ENCODE measurements around the gene KRTAP4-7.
"Not testable (repeated sequence)": the region's sequence is repeated elsewhere in the genome, so short reads cannot be mapped to it uniquely, and the experiment has no call there.

KRTAP4-7 gene

DNA sequence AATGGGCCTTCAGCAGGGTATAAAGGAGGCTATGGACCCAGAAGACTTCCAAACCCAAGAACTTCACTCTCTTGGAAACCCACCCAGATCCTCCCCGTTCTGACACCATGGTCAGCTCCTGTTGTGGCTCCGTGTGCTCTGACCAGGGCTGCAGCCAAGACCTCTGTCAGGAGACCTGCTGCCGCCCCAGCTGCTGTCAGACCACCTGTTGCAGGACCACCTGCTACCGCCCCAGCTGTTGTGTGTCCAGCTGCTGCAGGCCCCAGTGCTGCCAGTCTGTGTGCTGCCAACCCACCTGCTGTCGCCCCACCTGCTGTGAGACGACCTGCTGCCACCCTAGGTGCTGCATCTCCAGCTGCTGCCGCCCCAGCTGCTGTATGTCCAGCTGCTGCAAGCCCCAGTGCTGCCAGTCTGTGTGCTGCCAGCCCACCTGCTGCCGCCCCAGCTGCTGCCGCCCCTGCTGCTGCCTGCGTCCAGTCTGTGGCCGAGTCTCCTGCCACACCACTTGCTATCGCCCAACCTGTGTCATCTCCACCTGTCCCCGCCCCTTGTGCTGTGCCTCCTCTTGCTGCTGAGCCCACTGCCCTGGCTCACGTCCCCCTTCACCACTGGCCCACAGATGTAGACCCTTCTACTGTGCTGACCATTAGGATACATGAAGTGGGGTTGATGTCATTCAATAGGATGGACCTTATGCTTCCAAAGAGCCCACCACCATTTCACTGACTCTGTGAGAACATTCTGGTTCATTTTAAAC is at the start of gene KRTAP4-7:
TSS of gene KRTAP4-7 (plus strand) at position 51 of the 757 bp plus-strand sequence. CDS start at position 108, 57 bp downstream.
- H3K4me3 ChIP-seq (ENCODE audit: low read depth, low read length); DNase-seq (ENCODE audit: low read depth): not testable (repeated sequence)

DNA sequence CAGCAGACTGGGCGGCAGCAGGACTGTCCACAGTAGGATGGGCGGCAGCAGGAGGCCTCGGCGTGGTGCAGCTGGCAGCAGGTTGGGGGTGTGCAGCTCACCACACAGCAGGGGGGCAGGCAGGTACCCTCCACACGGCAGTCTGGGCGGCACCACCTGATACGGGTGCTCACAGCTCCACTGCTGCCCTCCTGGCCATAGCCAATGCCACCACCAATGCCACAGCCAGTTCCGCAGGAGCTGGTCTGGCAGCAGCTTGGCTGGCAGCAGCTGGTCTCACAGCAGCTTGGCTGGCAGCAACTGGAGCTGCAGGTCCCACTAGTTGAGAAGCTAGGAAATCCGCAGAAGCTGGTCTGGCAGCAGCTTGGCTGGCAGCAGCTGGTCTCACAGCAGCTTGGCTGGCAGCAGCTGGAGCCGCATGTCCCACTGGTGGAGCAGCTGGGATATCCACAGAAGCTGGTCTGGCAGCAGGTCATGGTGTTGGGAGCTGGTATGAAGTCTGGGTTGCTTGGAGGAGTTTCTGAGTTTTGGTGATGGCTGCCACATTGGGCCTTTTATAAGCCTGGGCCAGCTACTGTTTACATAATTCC is 49.5 kb upstream of the KRTAP4-7 start, which contains the start of gene KRTAP1-3:
TSS of gene KRTAP1-3 (minus strand) at position 529 of the 590 bp plus-strand sequence. CDS start at position 476, 53 bp downstream.
- not testable (repeated sequence) for DNase-seq (ENCODE audit: low read depth)

DNA sequence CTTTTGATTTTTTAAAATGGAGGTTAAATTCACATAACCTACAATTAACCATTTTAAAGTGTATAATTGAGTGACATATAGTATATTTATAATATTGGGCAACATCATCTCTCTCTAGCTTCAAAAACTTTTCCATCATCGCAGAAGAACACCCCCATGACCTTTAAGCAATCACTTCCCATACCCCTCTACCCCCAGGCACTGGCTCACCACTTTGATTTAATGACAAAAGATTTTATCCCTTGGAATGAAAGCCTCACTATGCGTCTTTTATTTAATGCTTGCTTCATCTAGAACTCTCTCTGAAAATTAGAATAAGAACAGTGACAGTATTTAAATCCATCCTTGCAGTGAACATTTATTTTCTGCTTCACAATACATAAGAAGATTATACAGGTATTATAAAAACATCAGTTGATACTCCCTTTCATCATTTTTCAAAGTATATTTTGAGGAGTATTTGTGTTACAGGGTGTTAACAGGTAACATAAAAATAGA is 46.0 kb upstream of the KRTAP4-7 start:
- DNase-seq (ENCODE audit: low read depth): no peak
- TF ChIP-seq POLR2A (IDR thresholded peaks at IDR 0.05; ENCODE audit: extremely low read depth, insufficient read length): no peak
- TF ChIP-seq, protein P1, sequence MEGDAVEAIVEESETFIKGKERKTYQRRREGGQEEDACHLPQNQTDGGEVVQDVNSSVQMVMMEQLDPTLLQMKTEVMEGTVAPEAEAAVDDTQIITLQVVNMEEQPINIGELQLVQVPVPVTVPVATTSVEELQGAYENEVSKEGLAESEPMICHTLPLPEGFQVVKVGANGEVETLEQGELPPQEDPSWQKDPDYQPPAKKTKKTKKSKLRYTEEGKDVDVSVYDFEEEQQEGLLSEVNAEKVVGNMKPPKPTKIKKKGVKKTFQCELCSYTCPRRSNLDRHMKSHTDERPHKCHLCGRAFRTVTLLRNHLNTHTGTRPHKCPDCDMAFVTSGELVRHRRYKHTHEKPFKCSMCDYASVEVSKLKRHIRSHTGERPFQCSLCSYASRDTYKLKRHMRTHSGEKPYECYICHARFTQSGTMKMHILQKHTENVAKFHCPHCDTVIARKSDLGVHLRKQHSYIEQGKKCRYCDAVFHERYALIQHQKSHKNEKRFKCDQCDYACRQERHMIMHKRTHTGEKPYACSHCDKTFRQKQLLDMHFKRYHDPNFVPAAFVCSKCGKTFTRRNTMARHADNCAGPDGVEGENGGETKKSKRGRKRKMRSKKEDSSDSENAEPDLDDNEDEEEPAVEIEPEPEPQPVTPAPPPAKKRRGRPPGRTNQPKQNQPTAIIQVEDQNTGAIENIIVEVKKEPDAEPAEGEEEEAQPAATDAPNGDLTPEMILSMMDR (IDR thresholded peaks at IDR 0.05; ENCODE audit: low read depth, low read length): no peak
- no peak overlapping the region for H3K4me3 ChIP-seq (ENCODE audit: low read depth, low read length)

More for the DNA sequence above, 49.5 kb upstream of the KRTAP4-7 start, which contains the start of gene KRTAP1-3:
- not testable (repeated sequence) for H3K4me3 ChIP-seq (ENCODE audit: low read depth, low read length)

DNA sequence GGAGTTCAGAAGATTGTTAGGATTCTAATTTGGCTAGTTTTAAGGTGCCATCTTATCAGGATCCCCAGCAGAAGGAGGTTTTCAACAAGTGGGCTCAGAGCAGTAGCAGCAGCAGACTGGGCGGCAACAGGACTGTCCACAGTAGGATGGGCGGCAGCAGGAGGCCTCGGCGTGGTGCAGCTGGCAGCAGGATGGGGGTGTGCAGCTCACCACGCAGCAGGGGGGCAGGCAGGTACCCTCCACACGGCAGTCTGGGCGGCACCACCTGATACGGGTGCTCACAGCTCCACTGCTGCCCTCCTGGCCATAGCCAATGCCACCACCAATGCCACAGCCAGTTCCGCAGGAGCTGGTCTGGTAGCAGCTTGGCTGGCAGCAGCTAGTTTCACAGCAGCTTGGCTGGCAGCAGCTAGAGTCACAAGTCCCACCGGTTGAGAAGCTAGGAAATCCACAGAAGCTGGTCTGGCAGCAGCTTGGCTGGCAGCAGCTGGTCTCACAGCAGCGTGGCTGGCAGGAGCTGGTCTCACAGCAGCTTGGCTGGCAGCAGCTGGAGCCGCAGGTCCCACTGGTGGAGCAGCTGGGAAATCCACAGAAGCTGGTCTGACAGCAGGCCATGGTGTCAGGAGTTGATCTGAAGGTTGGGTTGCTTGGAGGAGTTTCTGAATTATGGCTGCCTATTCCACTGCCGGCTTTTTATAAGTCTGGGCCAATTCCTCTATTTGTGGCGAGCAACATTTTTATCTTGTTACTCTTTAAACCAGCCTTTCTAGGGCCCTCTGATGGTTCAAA is 43.0 kb upstream of the KRTAP4-7 start, which contains the start of gene KRTAP1-1:
TSS of gene KRTAP1-1 (minus strand) at position 668 of the 789 bp plus-strand sequence. CDS start at position 615, 53 bp downstream.
- H3K4me3 ChIP-seq (ENCODE audit: low read depth, low read length): not testable (repeated sequence)

DNA sequence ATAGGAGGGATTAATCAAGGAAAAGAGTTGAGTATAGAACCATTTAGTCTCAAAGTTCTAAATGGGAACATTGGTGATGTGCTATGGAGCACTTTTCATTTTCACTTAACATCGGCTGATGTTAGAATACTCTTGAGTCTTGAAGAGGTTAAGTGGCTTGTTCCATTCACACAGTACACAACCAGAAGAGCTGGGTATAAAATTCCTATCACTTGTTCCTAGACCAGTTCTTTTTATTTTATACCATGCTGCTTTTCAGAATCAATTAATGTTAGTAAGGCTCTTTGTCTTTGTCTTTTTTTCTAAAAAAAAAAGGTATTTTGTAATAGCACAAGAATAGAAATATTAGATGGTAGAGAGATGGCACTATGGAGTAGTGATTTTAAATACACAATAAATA is 41.0 kb upstream of the KRTAP4-7 start:
- TF ChIP-seq POLR2A (IDR thresholded peaks at IDR 0.05; ENCODE audit: extremely low read depth, insufficient read length) (no peak), MYC (IDR thresholded peaks at IDR 0.05; ENCODE audit: low read depth, low read length) (no peak)
- TF ChIP-seq, protein P2, sequence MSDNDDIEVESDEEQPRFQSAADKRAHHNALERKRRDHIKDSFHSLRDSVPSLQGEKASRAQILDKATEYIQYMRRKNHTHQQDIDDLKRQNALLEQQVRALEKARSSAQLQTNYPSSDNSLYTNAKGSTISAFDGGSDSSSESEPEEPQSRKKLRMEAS (IDR thresholded peaks at IDR 0.05; ENCODE audit: low read depth, low read length): no peak
- TF ChIP-seq, protein P1 (IDR thresholded peaks at IDR 0.05; ENCODE audit: low read depth, low read length): no peak
- no peak overlapping the region for H3K4me3 ChIP-seq (ENCODE audit: low read depth, low read length)
- no peak for DNase-seq (ENCODE audit: low read depth)

More for the DNA sequence above, 43.0 kb upstream of the KRTAP4-7 start, which contains the start of gene KRTAP1-1:
- not testable (repeated sequence) for DNase-seq (ENCODE audit: low read depth)

DNA sequence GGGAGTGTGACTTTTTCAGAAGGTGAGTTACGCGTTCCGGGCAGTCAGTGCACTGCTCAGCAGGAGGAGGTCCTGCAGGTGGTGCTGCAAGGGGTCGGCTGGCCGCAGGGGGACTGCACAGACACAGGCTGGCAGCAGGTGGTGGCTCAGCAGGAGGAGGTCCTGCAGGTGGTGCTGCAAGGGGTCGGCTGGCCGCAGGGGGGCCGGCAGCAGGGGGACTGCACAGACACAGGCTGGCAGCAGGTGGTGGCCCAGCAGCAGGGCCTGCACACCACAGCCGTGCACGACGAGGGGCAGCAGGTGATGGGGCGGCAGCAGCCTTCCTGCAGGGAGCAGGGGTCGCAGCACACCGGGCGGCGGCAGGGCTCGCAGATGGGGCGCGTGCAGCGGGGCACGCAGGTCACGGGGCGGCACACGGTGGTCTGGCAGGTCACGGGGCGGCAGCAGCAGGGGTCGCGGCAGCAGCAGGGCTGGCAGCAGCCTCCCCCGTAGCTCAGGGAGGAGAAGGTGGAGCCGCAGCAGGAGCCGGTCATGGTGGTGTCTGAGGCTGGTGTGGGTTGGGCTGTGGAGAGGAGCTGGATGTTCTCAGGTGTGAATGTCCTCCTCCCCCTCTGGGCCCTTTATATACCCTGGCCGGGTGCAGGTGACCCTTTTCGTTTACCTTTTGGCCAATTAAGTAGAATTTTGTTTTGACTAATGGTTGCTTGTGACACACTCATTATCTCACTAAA is 37.0 kb upstream of the KRTAP4-7 start, which contains the start of gene KRTAP2-1:
TSS of gene KRTAP2-1 (minus strand) at position 582 of the 731 bp plus-strand sequence. CDS start at position 533, 49 bp downstream.
- not testable (repeated sequence) for DNase-seq (ENCODE audit: low read depth); H3K4me3 ChIP-seq (ENCODE audit: low read depth, low read length)

DNA sequence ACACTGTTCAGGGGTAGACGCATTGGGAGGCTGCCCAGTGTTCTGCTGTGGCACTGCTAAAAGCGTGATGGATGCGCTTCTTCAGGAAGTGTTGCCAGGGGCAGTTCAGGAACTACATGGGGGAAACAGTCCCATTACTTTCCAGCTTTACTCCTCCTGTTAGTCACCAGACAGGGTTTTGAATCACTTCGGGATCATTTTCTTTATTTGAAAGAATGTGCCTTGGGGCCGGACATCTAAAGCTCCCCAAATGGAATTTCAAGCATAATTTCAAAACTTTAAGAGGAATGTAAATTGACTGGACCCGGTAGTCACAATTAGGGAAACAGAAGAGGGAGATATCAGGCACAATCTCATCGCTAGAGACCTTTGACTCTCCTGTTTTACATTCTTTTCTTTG is 35.5 kb upstream of the KRTAP4-7 start:
- TF ChIP-seq POLR2A (IDR thresholded peaks at IDR 0.05; ENCODE audit: extremely low read depth, insufficient read length): no peak
- TF ChIP-seq, protein P2 (IDR thresholded peaks at IDR 0.05; ENCODE audit: low read depth, low read length): no peak
- no peak for TF ChIP-seq MYC (IDR thresholded peaks at IDR 0.05; ENCODE audit: low read depth, low read length)
- TF ChIP-seq, protein P1 (IDR thresholded peaks at IDR 0.05; ENCODE audit: low read depth, low read length): no peak

More for the DNA sequence above, 35.5 kb upstream of the KRTAP4-7 start:
- DNase-seq (ENCODE audit: low read depth): no peak
- H3K4me3 ChIP-seq (ENCODE audit: low read depth, low read length): no peak overlapping the region
